K562 (cell line): Measurements from ENCODE around the gene ECM1. TPM values are rescaled to one million over a fixed set of nuclear protein-coding genes. Genes with fewer than 3 reads are reported as not detected.
A peak's percentile ranks its signal among the peaks of the same experiment; 100 is the strongest.

Experiments
- ATF4 ChIP-seq: fragments of 450-650 bp; formaldehyde crosslinking; IDR thresholded peaks from 2 replicates; pipeline ENCODE4 v1.4.0; 2022; ENCODE audit warnings: mild to moderate bottlenecking, moderate library complexity
- CREB1 ChIP-seq, 2 experiments: sonication (generic) in 1 of 2; formaldehyde crosslinking in 1 of 2; IDR thresholded peaks; 2 replicates each; pipeline versions ENCODE4 v1.6.1 to v1.8.0; 2012 to 2022; ENCODE audit warnings: inconsistent platforms in 1 of 2, mild to moderate bottlenecking in 1 of 2, missing genetic modification reagents in 1 of 2, moderate library complexity in 1 of 2
- E2F5 ChIP-seq: sonication (generic); formaldehyde crosslinking; IDR thresholded peaks from 2 replicates; pipeline ENCODE4 v1.8.0; 2022; ENCODE audit warnings: mild to moderate bottlenecking, missing genetic modification reagents
- E2F8 ChIP-seq: fragments of 450-650 bp; IDR thresholded peaks from 2 replicates; pipeline ENCODE4 v1.7.1; 2018; ENCODE audit warnings: mild to moderate bottlenecking, low read depth; ENCODE audit not compliant: partially characterized antibody
- FOSL1 ChIP-seq: fragments of 200-800 bp; sonication (Bioruptor generic); conservative IDR thresholded peaks from 2 replicates; pipeline ENCODE4 v1.6.1; 2016; ENCODE audit warnings: missing genetic modification characterization, missing compliant biosample characterization
- FOXK2 ChIP-seq, 2 experiments: fragments of 450-650 bp; IDR thresholded peaks in 1 of 2; conservative IDR thresholded peaks in 1 of 2; 2 replicates each; pipeline ENCODE4 v1.6.1; 2016; ENCODE audit warnings: low read depth in 2 of 2, mild to moderate bottlenecking in 1 of 2
- HIVEP1 ChIP-seq: fragments of 250-450 bp; sonication (Bioruptor Pico); IDR thresholded peaks from 2 replicates; pipeline ENCODE4 v1.4.0; 2020; ENCODE audit warnings: mild to moderate bottlenecking
- MAZ ChIP-seq, 2 experiments: fragments of 450-650 bp in 1 of 2; sonication (generic) in 1 of 2; formaldehyde crosslinking; IDR thresholded peaks in 1 of 2; conservative IDR thresholded peaks in 1 of 2; 2 replicates each; pipeline versions ENCODE4 v1.4.0 to v1.5.0; 2020; ENCODE audit warnings: mild to moderate bottlenecking in 1 of 2, missing genetic modification reagents in 1 of 2
- NCOA1 ChIP-seq: fragments of 450-650 bp; IDR thresholded peaks from 2 replicates; pipeline ENCODE4 v1.6.1; 2016; ENCODE audit warnings: low read depth
- NR2F6 ChIP-seq: fragments of 450-650 bp; formaldehyde crosslinking; IDR thresholded peaks from 2 replicates; pipeline ENCODE4 v1.4.0; 2020; ENCODE audit warnings: mild to moderate bottlenecking
- POLR2A ChIP-seq: fragments of 450-650 bp; conservative IDR thresholded peaks from 2 replicates; pipeline ENCODE4 v1.6.1; 2016
- RAD21 ChIP-seq, 2 experiments: fragments of 250-450 bp in 1 of 2; fragments of 450-650 bp in 1 of 2; sonication (Bioruptor Pico) in 1 of 2; formaldehyde crosslinking in 1 of 2; IDR thresholded peaks in 1 of 2; conservative IDR thresholded peaks in 1 of 2; 2 replicates each; pipeline versions ENCODE4 v1.4.0 to v1.8.0; 2020 to 2022; ENCODE audit warnings: mild to moderate bottlenecking in 2 of 2, moderate library complexity in 1 of 2
- RBBP5 ChIP-seq: fragments of 200-600 bp; sonication (generic); IDR thresholded peaks from 2 replicates; pipeline ENCODE4 v1.6.1; 2012; ENCODE audit warnings: borderline replicate concordance, mild to moderate bottlenecking, low read length, control low read depth, inconsistent platforms; ENCODE audit not compliant: insufficient read depth, poor library complexity, severe bottlenecking
- U2AF1 ChIP-seq: fragments of 200-400 bp; formaldehyde crosslinking; optimal IDR thresholded peaks from 2 replicates; pipeline ENCODE3; 2017; ENCODE audit warnings: mild to moderate bottlenecking, low read depth, low read length, moderate library complexity
- ZNF12 ChIP-seq: sonication (generic); formaldehyde crosslinking; IDR thresholded peaks from 2 replicates; pipeline ENCODE4 v1.4.0; 2020; ENCODE audit warnings: mild to moderate bottlenecking, missing genetic modification reagents
- ZNF785 ChIP-seq: fragments of 250-450 bp; sonication (Bioruptor Pico); IDR thresholded peaks from 2 replicates; pipeline ENCODE4 v1.4.0; 2020; ENCODE audit warnings: mild to moderate bottlenecking
- polyA plus RNA-seq, 8 experiments: library from polyadenylated mRNA; depleted of rRNA in 4 of 8; stranded (reverse) in 5 of 8; unstranded in 3 of 8; fragments of >200 nt; fragmentation: Nextera tagmentation in 2 of 8; fragmentation: Illumina TruSeq in 1 of 8; extraction: Ambion mirVana in 2 of 8; extraction: Trizol in 1 of 8; gene quantifications; 2 replicates each; pipeline versions ENCODE4 v1.2.1 to v1.2.3, GENCODE V29; 2011 to 2014; ENCODE audit warnings: inconsistent platforms in 1 of 8, missing spikeins in 1 of 8
- total RNA-seq, 7 experiments: library from RNA; depleted of rRNA in 6 of 7; stranded (reverse); fragments of >200 nt in 6 of 7; fragmentation: Illumina TruSeq in 2 of 7; extraction: Trizol in 2 of 7; gene quantifications; 2 replicates each; pipeline versions ENCODE4 v1.2.1 to v1.2.3, GENCODE V29; 2011 to 2021; ENCODE audit warnings: low replicate concordance in 1 of 7
- TF ChIP-seq, protein P1 (sequence below): fragments of 450-650 bp; IDR thresholded peaks from 2 replicates; pipeline ENCODE4 v1.6.1; 2016
- TF ChIP-seq, protein P2 (sequence below): fragments of 450-650 bp; formaldehyde crosslinking; conservative IDR thresholded peaks from 2 replicates; pipeline ENCODE4 v1.4.0; 2022; ENCODE audit warnings: mild to moderate bottlenecking, missing genetic modification characterization
- TF ChIP-seq, protein P3 (sequence below): fragments of 250-450 bp; sonication (Bioruptor Pico); IDR thresholded peaks from 2 replicates; pipeline ENCODE4 v1.6.1; 2021; ENCODE audit warnings: mild to moderate bottlenecking

Gene ECM1
- total and polyA plus RNA-seq, 9 of the 15 experiments (the other 6 are each of a cell fraction or from before 2014, with no cell fraction given): 6.6 to 52.2 (median 12.8) TPM

DNA sequence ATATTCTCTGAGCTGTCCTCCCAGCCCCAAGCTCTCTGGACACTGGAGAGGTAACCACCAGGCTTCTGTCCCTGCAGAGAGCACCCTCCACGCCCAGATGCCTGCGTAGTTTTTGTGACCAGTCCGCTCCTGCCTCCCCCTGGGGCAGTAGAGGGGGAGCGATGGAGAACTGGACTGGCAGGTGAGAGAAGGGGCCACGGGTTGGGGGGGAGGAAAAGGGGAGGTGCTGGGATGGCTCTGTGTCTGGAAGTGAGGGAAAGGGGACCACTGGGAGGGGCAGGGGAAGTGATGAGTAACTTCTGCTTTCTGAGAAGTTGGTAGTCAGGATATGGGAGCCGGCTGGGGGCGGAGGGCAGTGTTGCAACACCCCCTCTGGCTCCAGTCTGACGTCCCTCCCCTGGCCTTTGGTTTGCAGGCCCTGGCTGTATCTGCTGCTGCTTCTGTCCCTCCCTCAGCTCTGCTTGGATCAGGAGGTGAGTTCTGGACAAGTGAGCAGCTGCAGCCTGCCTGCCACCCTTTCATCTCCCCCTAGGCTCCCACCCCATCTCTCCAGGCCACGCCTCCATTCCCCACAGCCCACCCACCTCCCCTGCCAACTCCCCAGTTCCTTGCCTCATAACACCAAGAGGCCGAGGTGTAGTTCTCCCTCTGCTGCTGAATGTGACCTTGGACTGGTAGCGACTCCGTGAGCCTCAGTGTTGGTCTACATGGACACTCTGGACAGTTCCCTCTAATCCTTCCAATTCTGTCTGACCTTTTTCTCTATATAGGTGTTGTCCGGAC is 44.4 kb downstream of the ECM1 start (continued):
- TF ChIP-seq FOSL1 (tag): peak; percentile 67
- TF ChIP-seq RAD21 (CRISPR knock-in tag; conservative IDR thresholded peaks at IDR 0.05 in 1 of 2, IDR thresholded peaks at IDR 0.05 in 1 of 2): 0 out of 4 replicates have a peak, but pooled peaks of 1 of the 2 experiments have one; percentile 11
- no peak for TF ChIP-seq RBBP5
- TF ChIP-seq, protein P1, sequence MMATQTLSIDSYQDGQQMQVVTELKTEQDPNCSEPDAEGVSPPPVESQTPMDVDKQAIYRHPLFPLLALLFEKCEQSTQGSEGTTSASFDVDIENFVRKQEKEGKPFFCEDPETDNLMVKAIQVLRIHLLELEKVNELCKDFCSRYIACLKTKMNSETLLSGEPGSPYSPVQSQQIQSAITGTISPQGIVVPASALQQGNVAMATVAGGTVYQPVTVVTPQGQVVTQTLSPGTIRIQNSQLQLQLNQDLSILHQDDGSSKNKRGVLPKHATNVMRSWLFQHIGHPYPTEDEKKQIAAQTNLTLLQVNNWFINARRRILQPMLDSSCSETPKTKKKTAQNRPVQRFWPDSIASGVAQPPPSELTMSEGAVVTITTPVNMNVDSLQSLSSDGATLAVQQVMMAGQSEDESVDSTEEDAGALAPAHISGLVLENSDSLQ: peak; percentile 54
- 0 out of 2 replicates have a peak, but pooled peaks have one; percentile 53 for TF ChIP-seq HIVEP1 (CRISPR knock-in tag)
- peak; percentile 30; the same call in 1 of the 2 replicates for TF ChIP-seq CREB1 (IDR thresholded peaks at IDR 0.05)
- no peak for TF ChIP-seq CREB1 (CRISPR knock-in tag; IDR thresholded peaks at IDR 0.05)
- TF ChIP-seq, protein P2, sequence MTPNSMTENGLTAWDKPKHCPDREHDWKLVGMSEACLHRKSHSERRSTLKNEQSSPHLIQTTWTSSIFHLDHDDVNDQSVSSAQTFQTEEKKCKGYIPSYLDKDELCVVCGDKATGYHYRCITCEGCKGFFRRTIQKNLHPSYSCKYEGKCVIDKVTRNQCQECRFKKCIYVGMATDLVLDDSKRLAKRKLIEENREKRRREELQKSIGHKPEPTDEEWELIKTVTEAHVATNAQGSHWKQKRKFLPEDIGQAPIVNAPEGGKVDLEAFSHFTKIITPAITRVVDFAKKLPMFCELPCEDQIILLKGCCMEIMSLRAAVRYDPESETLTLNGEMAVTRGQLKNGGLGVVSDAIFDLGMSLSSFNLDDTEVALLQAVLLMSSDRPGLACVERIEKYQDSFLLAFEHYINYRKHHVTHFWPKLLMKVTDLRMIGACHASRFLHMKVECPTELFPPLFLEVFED (CRISPR knock-in tag): no peak
- TF ChIP-seq ATF4 (CRISPR knock-in tag): 0 out of 2 replicates have a peak, but pooled peaks have one; percentile 37
- peak; percentile 35 for TF ChIP-seq E2F8
- TF ChIP-seq E2F5 (CRISPR knock-in tag): no peak
- TF ChIP-seq FOXK2 (conservative IDR thresholded peaks at IDR 0.05 in 1 of 2, IDR thresholded peaks at IDR 0.05 in 1 of 2; ENCODE audit: low read depth in 2 of 2): peak in 1 of 2 experiments; percentile 40; a peak in 1 of 4 replicates
- TF ChIP-seq U2AF1: no peak
- TF ChIP-seq, protein P3, sequence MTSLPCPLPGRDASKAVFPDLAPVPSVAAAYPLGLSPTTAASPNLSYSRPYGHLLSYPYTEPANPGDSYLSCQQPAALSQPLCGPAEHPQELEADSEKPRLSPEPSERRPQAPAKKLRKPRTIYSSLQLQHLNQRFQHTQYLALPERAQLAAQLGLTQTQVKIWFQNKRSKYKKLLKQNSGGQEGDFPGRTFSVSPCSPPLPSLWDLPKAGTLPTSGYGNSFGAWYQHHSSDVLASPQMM (CRISPR knock-in tag): no peak
- TF ChIP-seq NR2F6 (CRISPR knock-in tag): no peak
- TF ChIP-seq POLR2A: peak; percentile 53; the same call in 1 of the 2 replicates
- TF ChIP-seq ZNF785 (CRISPR knock-in tag): no peak
- TF ChIP-seq ZNF12 (CRISPR knock-in tag): no peak
- TF ChIP-seq NCOA1: peak; percentile 65
- peak; percentile 83 to 90 for TF ChIP-seq MAZ (CRISPR knock-in tag; conservative IDR thresholded peaks at IDR 0.05 in 1 of 2, IDR thresholded peaks at IDR 0.05 in 1 of 2)
